GM18861 (cell line): ENCODE results near the gene HIPK4.
"Not testable (repeated sequence)": the region's sequence is repeated elsewhere in the genome, so short reads cannot be mapped to it uniquely, and the experiment has no call there.

ENCODE experiments used
- ATAC-seq: cut with Tn5 transposase; IDR thresholded peaks from one replicate; pipeline ENCODE4 v1.9.1; 2021; ENCODE audit not compliant: unreplicated experiment

The HIPK4 gene

GRCh38 chr19:40341601-40342482 lies 48.1 kb downstream of the HIPK4 start:
- no peak for ATAC-seq

- ATAC-seq, result no peak
Observed at GRCh38 chr19:40339018-40339728, 50.8 kb downstream of the HIPK4 start.

DNA sequence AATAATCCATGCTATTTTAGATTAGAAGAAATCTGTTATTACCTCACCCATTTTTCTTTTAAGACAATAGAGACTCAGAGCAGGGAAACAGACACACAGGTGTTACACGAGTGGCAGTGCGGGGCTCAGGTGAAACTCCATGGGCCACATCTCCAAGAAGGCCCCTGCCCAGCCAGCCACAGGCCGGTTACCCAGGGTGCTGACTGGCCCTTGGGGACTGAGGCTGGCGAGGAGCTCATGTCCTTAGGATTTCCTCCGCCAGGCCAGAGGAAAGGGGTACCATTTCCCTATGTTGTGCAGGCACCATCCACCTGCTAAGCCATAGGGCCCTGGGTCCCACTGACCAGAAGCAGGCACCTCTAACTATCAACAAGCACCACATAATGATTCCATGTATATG lies 52.4 kb downstream of the HIPK4 start:
- no peak for ATAC-seq

- no peak for ATAC-seq
Observed at GRCh38 chr19:40337107-40337506, 52.9 kb downstream of the HIPK4 start.

DNA sequence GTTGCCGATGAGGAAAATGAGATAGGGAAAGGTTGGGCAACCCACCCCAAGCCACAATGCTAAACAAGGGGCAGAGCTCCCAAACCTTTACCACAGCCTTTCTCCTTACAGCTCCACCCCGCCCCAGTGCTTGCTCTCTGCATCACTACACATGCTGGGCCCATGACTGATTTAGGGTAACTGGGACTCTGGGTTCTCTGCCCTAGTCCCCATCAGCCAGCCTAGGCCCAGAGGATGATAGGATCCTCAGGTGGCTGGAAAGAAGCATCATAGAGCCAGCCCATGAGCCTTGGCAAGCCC lies 53.4 kb downstream of the HIPK4 start:
- ATAC-seq, result no peak

GRCh38 chr19:40335855-40336600 lies 54.0 kb downstream of the HIPK4 start:
- ATAC-seq, result no peak

GRCh38 chr19:40335101-40335500 lies 54.9 kb downstream of the HIPK4 start:
- ATAC-seq, result no peak

GRCh38 chr19:40333083-40333482 lies 56.9 kb downstream of the HIPK4 start:
- ATAC-seq, result not testable (repeated sequence)

DNA sequence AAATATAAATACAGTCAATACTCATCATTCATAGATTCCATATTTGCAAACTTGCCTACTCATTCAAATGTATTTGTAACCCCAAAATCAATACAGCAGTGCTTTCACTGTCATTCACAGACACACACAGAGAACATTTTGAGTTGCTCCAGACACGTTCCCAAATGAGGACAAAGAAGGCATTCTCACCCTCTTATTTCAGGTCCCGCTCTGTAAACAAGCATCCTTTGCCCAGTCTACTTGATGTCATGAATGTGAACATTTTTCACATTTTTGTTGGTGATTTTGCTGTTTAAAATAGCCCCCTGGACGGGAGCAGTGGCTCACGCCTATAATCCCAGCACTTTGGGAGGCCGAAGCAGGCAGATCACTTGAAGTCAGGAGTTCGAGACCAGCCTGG lies 57.3 kb downstream of the HIPK4 start:
- ATAC-seq, result no peak

GRCh38 chr19:40331052-40331451 lies 58.9 kb downstream of the HIPK4 start:
- ATAC-seq, result no peak
